Lower lobe of right lung (tissue), 2 donors: Measurements from ENCODE around the gene NT5DC2. TPM values are rescaled to one million over a fixed set of nuclear protein-coding genes. Genes with fewer than 3 reads are reported as not detected.

ENCODE experiments used
- ATAC-seq, 2 donors: fragments of 200-7000 bp; cut with Tn5 transposase; one replicate each; pipeline ENCODE4 v1.9.1; 2020 to 2022; ENCODE audit warnings: mild to moderate bottlenecking in 2 of 2, moderate library complexity in 2 of 2
- DNase-seq: peaks from one replicate; pipeline ENCODE4 v3.0.0-alpha.2; 2020
- H3K27ac ChIP-seq: fragments of 200-600 bp; one replicate; pipeline ENCODE4 v1.8.0; 2022
- H3K27me3 ChIP-seq: fragments of 200-600 bp; one replicate; pipeline ENCODE4 v1.8.0; 2022; ENCODE audit warnings: low read depth
- H3K36me3 ChIP-seq: fragments of 200-600 bp; one replicate; pipeline ENCODE4 v1.8.0; 2022; ENCODE audit warnings: mild to moderate bottlenecking
- H3K4me1 ChIP-seq: fragments of 200-600 bp; one replicate; pipeline ENCODE4 v1.8.0; 2022
- H3K4me3 ChIP-seq: fragments of 200-600 bp; one replicate; pipeline ENCODE4 v1.8.0; 2022; ENCODE audit warnings: mild to moderate bottlenecking
- H3K9me3 ChIP-seq: fragments of 200-600 bp; one replicate; pipeline ENCODE4 v1.8.0; 2022
- intact Hi-C: fragments of 100-400 bp; cut with DNase I; formaldehyde crosslinking; loops from one replicate; pipeline ENCODE4 v1.11.0; 2022
- total RNA-seq: library from RNA; stranded (reverse); fragmentation: NEBNext Ultra II Directional; extraction: Animal tissue kit (Norgen Biotek cat#: 25700); gene quantifications from one replicate; pipeline ENCODE4 v1.2.1, GENCODE V29; 2021
- TF ChIP-seq, protein P1 (sequence below): fragments of 200-600 bp; IDR thresholded peaks from one replicate; pipeline ENCODE4 v1.8.0; 2022; ENCODE audit warnings: antibody characterized with exemption, mild to moderate bottlenecking
- donor health status: DM: no; HTN: yes; CAD: no; lungs with severe emphysema.

Gene NT5DC2
- total RNA-seq, 1 donor from 2014 or later = 28.5 TPM

DNA sequence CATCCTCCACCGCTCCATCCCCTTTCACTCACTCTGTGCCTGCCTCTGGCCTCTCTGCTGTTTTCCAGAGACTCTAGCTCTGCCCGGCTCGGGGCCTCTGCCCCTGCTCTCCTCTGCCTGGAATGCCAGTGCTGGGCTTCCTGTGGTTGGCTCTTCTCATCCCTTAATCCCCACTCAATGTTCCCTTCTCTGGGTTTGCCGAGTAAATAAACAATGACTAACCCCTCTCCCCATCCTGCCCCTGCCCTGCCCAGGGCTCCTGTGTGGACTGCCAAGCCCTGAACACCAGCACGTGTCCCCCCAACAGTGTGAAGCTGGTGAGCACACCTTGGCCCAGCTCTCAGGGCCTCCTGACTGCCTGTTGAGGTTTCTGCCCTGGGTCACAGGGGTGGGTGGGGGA, 26.3 kb downstream of the NT5DC2 start:
- Histone ChIP-seq H3K27me3 (no peaks in the 10 kb centered on the region), H3K36me3 (peaks cover 29% of the 10 kb centered on the region), H3K4me3 (no peak overlapping the region), H3K27ac (no peak overlapping the region), H3K4me1 (no peaks in the 10 kb centered on the region), H3K9me3 (no peaks in the 10 kb centered on the region)
- DNase-seq (no peak), ATAC-seq (no peak)
- TF ChIP-seq, protein P1, sequence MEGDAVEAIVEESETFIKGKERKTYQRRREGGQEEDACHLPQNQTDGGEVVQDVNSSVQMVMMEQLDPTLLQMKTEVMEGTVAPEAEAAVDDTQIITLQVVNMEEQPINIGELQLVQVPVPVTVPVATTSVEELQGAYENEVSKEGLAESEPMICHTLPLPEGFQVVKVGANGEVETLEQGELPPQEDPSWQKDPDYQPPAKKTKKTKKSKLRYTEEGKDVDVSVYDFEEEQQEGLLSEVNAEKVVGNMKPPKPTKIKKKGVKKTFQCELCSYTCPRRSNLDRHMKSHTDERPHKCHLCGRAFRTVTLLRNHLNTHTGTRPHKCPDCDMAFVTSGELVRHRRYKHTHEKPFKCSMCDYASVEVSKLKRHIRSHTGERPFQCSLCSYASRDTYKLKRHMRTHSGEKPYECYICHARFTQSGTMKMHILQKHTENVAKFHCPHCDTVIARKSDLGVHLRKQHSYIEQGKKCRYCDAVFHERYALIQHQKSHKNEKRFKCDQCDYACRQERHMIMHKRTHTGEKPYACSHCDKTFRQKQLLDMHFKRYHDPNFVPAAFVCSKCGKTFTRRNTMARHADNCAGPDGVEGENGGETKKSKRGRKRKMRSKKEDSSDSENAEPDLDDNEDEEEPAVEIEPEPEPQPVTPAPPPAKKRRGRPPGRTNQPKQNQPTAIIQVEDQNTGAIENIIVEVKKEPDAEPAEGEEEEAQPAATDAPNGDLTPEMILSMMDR = no peak
- intact Hi-C loops = no loop called here

DNA sequence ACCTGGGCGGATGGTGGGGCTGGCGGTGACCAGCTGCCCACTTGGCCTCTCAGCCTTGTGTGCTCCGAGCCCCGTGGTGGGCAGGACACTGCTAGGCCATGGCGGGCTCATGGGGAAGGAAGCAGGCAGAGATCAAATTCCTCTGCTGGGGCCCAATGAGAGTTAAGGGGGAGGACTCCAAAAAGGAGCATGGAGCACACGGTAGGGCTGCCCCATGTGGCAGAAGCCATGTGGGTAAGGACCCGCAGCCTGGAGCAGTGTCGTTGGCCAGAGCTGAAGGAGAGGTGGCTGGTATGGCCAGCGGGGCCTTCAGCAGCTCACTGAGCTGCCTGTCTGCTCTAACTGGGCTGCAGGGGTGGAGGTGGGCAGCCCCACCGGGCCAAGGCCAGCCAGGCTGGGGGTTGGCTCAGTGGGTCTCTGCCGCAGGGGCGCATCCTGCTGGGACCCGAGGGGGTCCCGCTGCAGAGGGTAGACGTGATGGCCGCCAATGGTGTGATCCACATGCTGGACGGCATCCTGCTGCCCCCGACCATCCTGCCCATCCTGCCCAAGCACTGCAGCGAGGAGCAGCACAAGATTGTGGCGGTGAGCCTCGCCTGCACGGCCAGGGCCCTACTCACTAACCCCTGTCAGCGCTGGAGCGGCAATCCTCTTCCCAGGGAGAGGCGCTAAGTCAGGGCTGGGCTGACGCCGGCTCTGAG, 27.2 kb downstream of the NT5DC2 start:
- DNase-seq = no peak
- Histone ChIP-seq H3K9me3 (no peaks in the 10 kb centered on the region), H3K4me3 (no peak overlapping the region), H3K27me3 (no peaks in the 10 kb centered on the region), H3K4me1 (no peaks in the 10 kb centered on the region), H3K36me3 (peaks cover 29% of the 10 kb centered on the region), H3K27ac (no peak overlapping the region)
- TF ChIP-seq, protein P1 = no peak
- intact Hi-C loops = no loop called here
- no peak for ATAC-seq

DNA sequence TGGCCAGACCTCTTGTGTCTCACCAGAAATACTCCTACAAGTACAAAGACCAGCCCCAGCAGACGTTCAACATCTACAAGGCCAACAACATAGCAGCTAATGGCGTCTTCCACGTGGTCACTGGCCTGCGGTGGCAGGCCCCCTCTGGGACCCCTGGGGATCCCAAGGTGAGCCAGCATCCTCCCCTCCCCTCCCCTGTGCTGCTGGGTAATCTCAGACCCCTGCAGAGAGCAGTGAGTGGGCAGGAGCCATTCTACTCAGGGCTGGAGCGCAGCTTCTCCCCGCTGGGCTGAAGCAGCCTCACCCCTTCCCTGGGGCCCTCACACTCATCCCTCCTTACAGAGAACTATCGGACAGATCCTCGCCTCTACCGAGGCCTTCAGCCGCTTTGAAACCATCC, 28.7 kb downstream of the NT5DC2 start:
- intact Hi-C loops = no loop called here
- Histone ChIP-seq H3K4me3 (no peak overlapping the region), H3K4me1 (no peaks in the 10 kb centered on the region), H3K27ac (no peak overlapping the region), H3K36me3 (peaks cover 29% of the 10 kb centered on the region), H3K27me3 (no peaks in the 10 kb centered on the region), H3K9me3 (no peaks in the 10 kb centered on the region)
- DNase-seq (no peak), ATAC-seq (no peak)
- TF ChIP-seq, protein P1 = no peak

DNA sequence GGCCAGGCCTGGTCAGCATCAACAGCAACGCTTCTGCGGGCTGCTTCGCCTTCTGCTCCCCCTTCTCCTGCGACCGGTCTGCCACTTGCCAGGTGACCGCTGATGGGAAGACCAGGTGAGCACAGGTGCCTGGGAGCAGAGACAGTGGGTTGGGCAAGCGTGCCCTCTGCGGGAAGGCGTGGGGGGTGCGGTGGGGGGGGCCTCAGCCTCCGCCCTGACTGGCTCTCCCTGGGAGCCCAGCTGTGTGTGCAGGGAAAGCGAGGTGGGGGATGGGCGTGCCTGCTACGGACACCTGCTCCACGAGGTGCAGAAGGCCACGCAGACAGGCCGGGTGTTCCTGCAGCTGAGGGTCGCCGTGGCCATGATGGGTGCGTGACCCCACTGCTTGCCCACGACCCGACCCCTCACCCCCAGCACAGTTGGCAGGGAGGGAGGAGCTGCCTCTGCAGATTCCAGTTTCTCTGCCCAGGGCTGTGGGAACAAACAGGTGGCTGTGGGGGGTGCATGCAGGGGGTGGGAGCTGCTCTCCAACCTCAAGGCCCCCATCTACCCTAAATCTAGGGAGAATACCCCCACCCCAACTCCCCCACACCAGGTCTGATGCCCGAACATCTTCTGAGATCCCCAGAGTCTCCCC, 29.8 kb downstream of the NT5DC2 start:
- Histone ChIP-seq H3K9me3 (no peaks in the 10 kb centered on the region), H3K27ac (no peak overlapping the region), H3K36me3 (peaks cover 29% of the 10 kb centered on the region), H3K4me1 (peaks cover 5% of the 10 kb centered on the region), H3K27me3 (no peaks in the 10 kb centered on the region), H3K4me3 (no peak overlapping the region)
- TF ChIP-seq, protein P1 = no peak
- DNase-seq (no peak), ATAC-seq (no peak)
- intact Hi-C loops = no loop called here

DNA sequence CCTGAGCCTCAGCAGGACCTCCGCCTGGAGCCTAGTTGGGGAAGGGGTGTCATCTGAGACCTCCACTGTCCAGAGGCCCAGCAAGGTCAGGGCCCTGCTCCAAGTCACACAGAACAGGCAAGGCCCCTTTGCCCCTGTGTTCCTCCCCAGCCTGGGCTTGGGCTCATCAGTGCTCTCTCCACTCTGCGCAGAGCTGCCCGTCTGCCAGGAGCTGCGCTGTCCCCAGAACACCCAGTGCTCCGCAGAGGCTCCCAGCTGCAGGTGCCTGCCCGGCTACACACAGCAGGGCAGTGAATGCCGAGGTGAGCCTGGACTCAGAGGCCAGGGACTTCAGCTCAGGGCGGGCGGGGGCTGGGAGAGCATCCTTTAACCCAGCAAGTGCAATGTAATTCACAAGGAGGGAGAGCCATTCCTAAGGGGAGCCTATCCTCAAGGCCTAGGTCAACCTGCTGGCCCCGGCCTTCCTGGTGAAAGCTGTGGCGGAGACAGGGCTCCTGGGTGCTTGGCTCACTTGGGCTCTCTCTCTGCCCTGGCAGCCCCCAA, 30.8 kb downstream of the NT5DC2 start:
- TF ChIP-seq, protein P1 = no peak
- Histone ChIP-seq H3K27ac (no peak overlapping the region), H3K27me3 (no peaks in the 10 kb centered on the region), H3K4me1 (peaks cover 15% of the 10 kb centered on the region), H3K9me3 (no peaks in the 10 kb centered on the region), H3K4me3 (no peak overlapping the region), H3K36me3 (peaks cover 25% of the 10 kb centered on the region)
- DNase-seq (no peak), ATAC-seq (no peak)
- intact Hi-C loops = no loop called here
